SU-DHL-6 (cell line): ENCODE data around the gene RANBP6.
"Not testable (repeated sequence)": the region's sequence is repeated elsewhere in the genome, so short reads cannot be mapped to it uniquely, and the experiment has no call there.

Experiments used
- H2AFZ ChIP-seq: fragments of 200-600 bp; sonication (generic); 2 replicates; pipeline ENCODE4 v1.6.1; 2014; ENCODE audit warnings: low read depth, mild to moderate bottlenecking, moderate library complexity, mixed read lengths, antibody characterized with exemption, low read length; ENCODE audit not compliant: severe bottlenecking
- H3F3A ChIP-seq: fragments of 200-600 bp; shearing (Covaris generic); 2 replicates; pipeline ENCODE4 v1.6.0; 2016; ENCODE audit warnings: antibody characterized with exemption, mild to moderate bottlenecking; ENCODE audit not compliant: insufficient read depth
- H3K27ac ChIP-seq: fragments of 200-600 bp; sonication (generic); 2 replicates; pipeline ENCODE4 v1.5.1; 2016; ENCODE audit warnings: low read depth, mild to moderate bottlenecking, low read length, moderate library complexity, mixed read lengths
- H3K27me3 ChIP-seq: fragments of 200-600 bp; sonication (generic), shearing (Covaris generic); 2 replicates; pipeline ENCODE4 v1.6.0; 2014; ENCODE audit warnings: mild to moderate bottlenecking, low read length
- H3K36me3 ChIP-seq: fragments of 200-600 bp; sonication (generic); 2 replicates; pipeline ENCODE4 v1.6.1; 2014; ENCODE audit warnings: mild to moderate bottlenecking, low read length, mixed read lengths
- H3K4me2 ChIP-seq: fragments of 300-600, 200-600 bp; shearing (Covaris generic), sonication (generic); 2 replicates; pipeline ENCODE4 v1.6.0; 2014; ENCODE audit warnings: low read length, low read depth, mild to moderate bottlenecking; ENCODE audit not compliant: poor library complexity, severe bottlenecking
- H3K4me3 ChIP-seq: fragments of 200-600 bp; sonication (generic); 2 replicates; pipeline ENCODE4 v1.5.1; 2014; ENCODE audit warnings: antibody characterized with exemption, low read length, mild to moderate bottlenecking, mixed read lengths; ENCODE audit not compliant: insufficient read depth, poor library complexity, severe bottlenecking
- H3K79me2 ChIP-seq: fragments of 200-600 bp; sonication (generic); 2 replicates; pipeline ENCODE4 v1.6.1; 2014; ENCODE audit warnings: mild to moderate bottlenecking, low read length, moderate library complexity; ENCODE audit not compliant: insufficient read depth
- H3K9ac ChIP-seq: fragments of 200-600 bp; sonication (generic); 2 replicates; pipeline ENCODE4 v1.7.0; 2014; ENCODE audit warnings: mild to moderate bottlenecking, low read length
- H3K9me2 ChIP-seq: fragments of 200-600 bp; sonication (generic); replicated peaks from 2 replicates; pipeline ENCODE4 v1.6.1; 2014; ENCODE audit warnings: low read length; ENCODE audit not compliant: insufficient read depth
- H3K9me3 ChIP-seq: fragments of 200-600 bp; sonication (generic); 2 replicates; pipeline ENCODE4 v1.6.1; 2014; ENCODE audit warnings: low read length, mixed read lengths; ENCODE audit not compliant: insufficient read depth
- H4K20me1 ChIP-seq: fragments of 200-600 bp; sonication (generic); 2 replicates; pipeline ENCODE4 v1.6.1; 2014; ENCODE audit warnings: low read depth, mild to moderate bottlenecking, antibody characterized with exemption, low read length, moderate library complexity, mixed read lengths
- CTCF ChIP-seq: fragments of 200-600 bp; sonication (generic); IDR thresholded peaks from one replicate; pipeline ENCODE4 v1.5.1; 2017; ENCODE audit warnings: antibody characterized with exemption, mild to moderate bottlenecking, low read length, moderate library complexity; ENCODE audit not compliant: insufficient read depth, poor library complexity, severe bottlenecking
- EZH2phosphoT487 ChIP-seq: fragments of 200-600 bp; sonication (generic), shearing (Covaris generic); conservative IDR thresholded peaks from 2 replicates; pipeline ENCODE4 v1.6.1; 2018; ENCODE audit warnings: mild to moderate bottlenecking, antibody characterized with exemption, low read length, moderate library complexity, mixed read lengths

The RANBP6 gene

GRCh38 chr9:6015278-6016157 is at the start of gene RANBP6:
TSS of gene RANBP6 (minus strand) at chr9:6015624. CDS start at chr9:6015607, 17 bp downstream.
- H3K79me2 ChIP-seq: peaks cover 44% of the 10 kb centered on the region
- no peaks in the 10 kb centered on the region for H4K20me1 ChIP-seq
- H3K4me3 ChIP-seq: peak within 1 kb of the TSS; percentile 64
- H2AFZ ChIP-seq: peak within 1 kb of the TSS; percentile 61
- peaks cover 5% of the 10 kb centered on the region for H3F3A ChIP-seq
- H3K36me3 ChIP-seq: peaks cover 17% of the 10 kb centered on the region
- no peak for TF ChIP-seq EZH2phosphoT487
- no peak for TF ChIP-seq CTCF
- no peaks in the 10 kb centered on the region for H3K27me3 ChIP-seq
- peak within 1 kb of the TSS; percentile 29 for H3K27ac ChIP-seq
- peaks cover 18% of the 10 kb centered on the region; the same call in 1 of the 2 replicates for H3K9me3 ChIP-seq
- no peaks in the 10 kb centered on the region for H3K9me2 ChIP-seq
- peak within 1 kb of the TSS; percentile 64 for H3K4me2 ChIP-seq
- peak within 1 kb of the TSS; percentile 65 for H3K9ac ChIP-seq

GRCh38 chr9:6063146-6063545 is 47.7 kb upstream of the RANBP6 start:
- H3K9me3 ChIP-seq, H3F3A ChIP-seq, H3K27ac ChIP-seq, H2AFZ ChIP-seq, H3K36me3 ChIP-seq, H3K79me2 ChIP-seq, H3K4me3 ChIP-seq, H3K9ac ChIP-seq, H3K9me2 ChIP-seq, H4K20me1 ChIP-seq, H3K27me3 ChIP-seq, H3K4me2 ChIP-seq: not testable (repeated sequence)

- peak overlapping the region; percentile 8 for H2AFZ ChIP-seq
- TF ChIP-seq EZH2phosphoT487 (no peak), CTCF (no peak)
- H4K20me1 ChIP-seq: no peaks in the 10 kb centered on the region
- H3K9me2 ChIP-seq: no peaks in the 10 kb centered on the region
- no peaks in the 10 kb centered on the region for H3K36me3 ChIP-seq
- H3K4me2 ChIP-seq: no peak overlapping the region
- H3F3A ChIP-seq: peaks cover 15% of the 10 kb centered on the region
- no peaks in the 10 kb centered on the region for H3K9me3 ChIP-seq
- no peak overlapping the region for H3K27ac ChIP-seq
- H3K27me3 ChIP-seq: no peaks in the 10 kb centered on the region
- no peaks in the 10 kb centered on the region for H3K79me2 ChIP-seq
- no peak overlapping the region for H3K4me3 ChIP-seq
- no peak overlapping the region for H3K9ac ChIP-seq
These were observed 40.2 kb upstream of the RANBP6 start for GRCh38 chr9:6055666-6056065.

- no peaks in the 10 kb centered on the region for H3K79me2 ChIP-seq
- no peaks in the 10 kb centered on the region for H4K20me1 ChIP-seq
- TF ChIP-seq EZH2phosphoT487: no peak
- TF ChIP-seq CTCF: peak; percentile 63
- H2AFZ ChIP-seq: peak overlapping the region; percentile 60
- H3K4me2 ChIP-seq: no peak overlapping the region
- no peaks in the 10 kb centered on the region for H3K27me3 ChIP-seq
- no peaks in the 10 kb centered on the region for H3K36me3 ChIP-seq
- no peak overlapping the region for H3K9ac ChIP-seq
- H3K9me2 ChIP-seq: no peaks in the 10 kb centered on the region
- H3K27ac ChIP-seq: no peak overlapping the region
- peaks cover 15% of the 10 kb centered on the region for H3F3A ChIP-seq
- no peak overlapping the region for H3K4me3 ChIP-seq
- no peaks in the 10 kb centered on the region for H3K9me3 ChIP-seq
These were observed 39.8 kb upstream of the RANBP6 start for GRCh38 chr9:6055216-6055615.
